ENCODE data around the gene DKK2. TPM values are rescaled to one million over a fixed set of nuclear protein-coding genes. Genes with fewer than 3 reads are reported as not detected.

The DKK2 gene
- total RNA-seq, 1 experiment from 2014 or later = 0.11 TPM

- Histone ChIP-seq H3K27ac (ENCODE audit: insufficient read length, low read depth, low read length) (no peak overlapping the region), H3K79me1 (ENCODE audit: insufficient read depth, low read depth, low read length, poor library complexity, severe bottlenecking) (no peaks in the 10 kb centered on the region), H2BK120ac (ENCODE audit: low read depth, low read length, poor library complexity, severe bottlenecking) (no peak overlapping the region), H2AFZ (ENCODE audit: low read length) (no peak overlapping the region), H2BK5ac (ENCODE audit: insufficient read length, low read length) (no peak overlapping the region), H3K23me2 (ENCODE audit: insufficient read length, low read depth, low read length, poor library complexity, severe bottlenecking) (no peaks in the 10 kb centered on the region), H3K14ac (ENCODE audit: insufficient read depth, low read length) (no peak overlapping the region), H3T11ph (ENCODE audit: low read length) (no peak overlapping the region), H2BK15ac (ENCODE audit: low read depth, low read length) (no peak overlapping the region), H3K9me3 (ENCODE audit: control insufficient read depth, low read depth, low read length) (no peaks in the 10 kb centered on the region), H3K56ac (ENCODE audit: insufficient read length, low read depth, low read length) (no peak overlapping the region), H3K18ac (ENCODE audit: insufficient read length, low read depth, low read length) (no peak overlapping the region), H3K79me2 (ENCODE audit: insufficient read depth, low read length) (no peaks in the 10 kb centered on the region), H2BK12ac (ENCODE audit: insufficient read length, low read depth, low read length) (no peak overlapping the region), H4K8ac (replicated peaks; ENCODE audit: insufficient read length, low read depth, low read length) (no peak overlapping the region), H3K23ac (ENCODE audit: insufficient read length, low read depth, low read length) (no peak overlapping the region), H4K91ac (ENCODE audit: insufficient read length, low read depth, low read length) (no peak overlapping the region), H2AK5ac (ENCODE audit: insufficient read length, low read length) (no peak overlapping the region), H4K20me1 (ENCODE audit: control insufficient read depth, insufficient read depth, insufficient read length) (no peaks in the 10 kb centered on the region), H2BK20ac (ENCODE audit: low read depth, low read length, poor library complexity, severe bottlenecking) (no peak overlapping the region), H3K9ac (ENCODE audit: extremely low read depth, insufficient read length, low read length) (no peak overlapping the region), H3K4me2 (ENCODE audit: insufficient read depth, insufficient read length, low read length) (no peak overlapping the region), H3K4ac (ENCODE audit: low read depth, low read length) (no peak overlapping the region), H3K27me3 (ENCODE audit: insufficient read depth, low read length) (no peaks in the 10 kb centered on the region), H4K5ac (ENCODE audit: insufficient read length, low read depth, low read length) (no peak overlapping the region), H3K4me1 (ENCODE audit: insufficient read depth, low read length) (no peaks in the 10 kb centered on the region; the same call in 1 of the 2 replicates)
- TF ChIP-seq CTCF (conservative IDR thresholded peaks at IDR 0.05) = no peak
- DNase-seq = no peak
- no CpG with 5 or more reads among the region's 1 CpG for WGBS (ENCODE audit: extremely low coverage, insufficient read length, low lambda C conversion rate)
- H3K36me3 Mint-ChIP-seq (ENCODE audit: insufficient read depth in 1 of 3, low read depth in 3 of 3) = peaks cover 1 to 31% (median 11%) of the 10 kb centered on the region in 3 experiments; a peak in 6 of 7 replicates
- peaks cover 49 to 51% of the 10 kb centered on the region in 2 experiments for H3K4me1 Mint-ChIP-seq
- H3K27ac Mint-ChIP-seq = peak overlapping the region in 2 of 3 experiments; percentile 53 to 77; a peak in 2 of 7 replicates
- peaks cover 3 to 13% of the 10 kb centered on the region in 2 experiments for H3K9me3 Mint-ChIP-seq
- H3K27me3 Mint-ChIP-seq (ENCODE audit: low read depth) = no peaks in the 10 kb centered on the region
- no peak overlapping the region for H3K4me3 Mint-ChIP-seq
Measured at GRCh38 chr4:106982711-106983211, 53.4 kb downstream of the DKK2 start.
